Mesenchymal stem cell (in vitro differentiated cells and primary cell): ENCODE data around the gene ZNF804B.
A peak's percentile ranks its signal among the peaks of the same experiment; 100 is the strongest.

Experiments used
- DNase-seq: peaks from one replicate; pipeline ENCODE4 v3.0.0-alpha.2; 2013
- H2AFZ ChIP-seq: one replicate; pipeline ENCODE4 v1.6.1; 2013; ENCODE audit warnings: low read depth, mild to moderate bottlenecking, control low read depth, inconsistent platforms, low read length, moderate library complexity
- H2AK5ac ChIP-seq: 2 replicates; pipeline ENCODE4 v1.6.1; 2013; ENCODE audit warnings: low read length, moderate library complexity, mild to moderate bottlenecking, inconsistent platforms; ENCODE audit not compliant: severe bottlenecking
- H2BK120ac ChIP-seq: one replicate; pipeline ENCODE4 v1.6.1; 2013; ENCODE audit warnings: low read depth, mild to moderate bottlenecking, inconsistent platforms, low read length, moderate library complexity
- H2BK12ac ChIP-seq, 2 experiments: one replicate each; pipeline ENCODE4 v1.6.1; 2013; ENCODE audit warnings: inconsistent platforms in 2 of 2, low read length in 2 of 2, mild to moderate bottlenecking in 2 of 2, moderate library complexity in 2 of 2, control low read depth in 1 of 2
- H2BK15ac ChIP-seq: one replicate; pipeline ENCODE4 v1.6.1; 2013; ENCODE audit warnings: mild to moderate bottlenecking, low read depth, inconsistent platforms; ENCODE audit not compliant: poor library complexity, severe bottlenecking
- H2BK5ac ChIP-seq: 2 replicates; pipeline ENCODE4 v1.6.1; 2013; ENCODE audit warnings: low read depth, mild to moderate bottlenecking, low read length, control low read depth, inconsistent platforms; ENCODE audit not compliant: poor library complexity, severe bottlenecking
- H3K14ac ChIP-seq, 2 experiments: one replicate each; pipeline ENCODE4 v1.6.1; 2013; ENCODE audit warnings: inconsistent platforms in 2 of 2, low read length in 2 of 2, control low read depth in 1 of 2, mild to moderate bottlenecking in 1 of 2, moderate library complexity in 1 of 2
- H3K18ac ChIP-seq, 2 experiments: one replicate each; pipeline ENCODE4 v1.6.1; 2013; ENCODE audit warnings: inconsistent platforms in 2 of 2, low read length in 2 of 2, control low read depth in 1 of 2, low read depth in 1 of 2, mild to moderate bottlenecking in 1 of 2
- H3K23ac ChIP-seq, 2 experiments: one replicate each; pipeline ENCODE4 v1.6.1; 2013; ENCODE audit warnings: inconsistent platforms in 2 of 2, low read length in 2 of 2, mild to moderate bottlenecking in 2 of 2, moderate library complexity in 2 of 2, control low read depth in 1 of 2
- H3K27ac ChIP-seq: 2 replicates; pipeline ENCODE4 v1.5.1; 2013; ENCODE audit warnings: mild to moderate bottlenecking, moderate library complexity, low read length, control low read depth, inconsistent platforms; ENCODE audit not compliant: poor library complexity, severe bottlenecking
- H3K27me3 ChIP-seq, 2 experiments: 2 replicates each; pipeline versions ENCODE4 v1.6.1 to v1.7.0; 2013; ENCODE audit warnings: low read length in 2 of 2, mild to moderate bottlenecking in 2 of 2, moderate library complexity in 2 of 2, control low read depth in 1 of 2, inconsistent platforms in 1 of 2; ENCODE audit not compliant: control insufficient read depth in 1 of 2, insufficient read depth in 1 of 2
- H3K36me3 ChIP-seq, 2 experiments: 2 replicates each; pipeline versions ENCODE4 v1.6.1 to v1.7.0; 2013; ENCODE audit warnings: low read length in 2 of 2, control low read depth in 1 of 2, inconsistent platforms in 1 of 2, low read depth in 1 of 2, mild to moderate bottlenecking in 1 of 2; ENCODE audit not compliant: insufficient read depth in 2 of 2, control insufficient read depth in 1 of 2
- H3K4ac ChIP-seq, 2 experiments: one replicate each; pipeline ENCODE4 v1.6.1; 2013; ENCODE audit warnings: inconsistent platforms in 2 of 2, low read length in 2 of 2, mild to moderate bottlenecking in 2 of 2, moderate library complexity in 2 of 2, control low read depth in 1 of 2, low read depth in 1 of 2
- H3K4me1 ChIP-seq: 2 replicates; pipeline ENCODE4 v1.6.1; 2013; ENCODE audit warnings: low read depth, low read length, control low read depth; ENCODE audit not compliant: control insufficient read depth, insufficient read depth
- H3K4me2 ChIP-seq: 2 replicates; pipeline ENCODE4 v1.6.1; 2013; ENCODE audit warnings: low read length, mild to moderate bottlenecking, inconsistent platforms; ENCODE audit not compliant: poor library complexity, severe bottlenecking
- H3K4me3 ChIP-seq, 2 experiments: 2 replicates each; pipeline versions ENCODE4 v1.5.1 to v1.7.0; 2013; ENCODE audit warnings: low read length in 2 of 2, mild to moderate bottlenecking in 2 of 2, control low read depth in 1 of 2, low read depth in 1 of 2; ENCODE audit not compliant: insufficient read depth in 1 of 2
- H3K79me1 ChIP-seq: replicated peaks from 2 replicates; pipeline ENCODE4 v1.6.1; 2013; ENCODE audit warnings: mild to moderate bottlenecking, control low read depth, low read length, inconsistent platforms; ENCODE audit not compliant: poor library complexity, severe bottlenecking
- H3K9ac ChIP-seq: 2 replicates; pipeline ENCODE4 v1.7.0; 2013; ENCODE audit warnings: mild to moderate bottlenecking, low read length, moderate library complexity
- H3K9me3 ChIP-seq: 2 replicates; pipeline ENCODE4 v1.7.0; 2013; ENCODE audit warnings: mild to moderate bottlenecking, low read length; ENCODE audit not compliant: control insufficient read depth
- H4K8ac ChIP-seq: one replicate; pipeline ENCODE4 v1.6.1; 2013; ENCODE audit warnings: inconsistent platforms, mild to moderate bottlenecking, low read length, moderate library complexity
- H4K91ac ChIP-seq: one replicate; pipeline ENCODE4 v1.6.1; 2013; ENCODE audit warnings: mild to moderate bottlenecking, low read length, inconsistent platforms
- WGBS: methylation state at CpG from one replicate; pipeline ENCODE4 v1.1.7; 2013; ENCODE audit warnings: mixed read lengths; 5-methylcytosine and 5-hydroxymethylcytosine counted together

Gene ZNF804B

GRCh38 chr7:88795553-88795952 is 36.1 kb downstream of the ZNF804B start, which contains the start of gene TEX47:
Gene TEX47, minus strand, starts transcription at chr7:88795737. Its CDS starts 795 bp downstream, at chr7:88794942.
- no peak within 1 kb of the TSS for H2BK5ac ChIP-seq
- no peaks in the 10 kb centered on the region for H3K79me1 ChIP-seq
- no peak within 1 kb of the TSS for H3K27ac ChIP-seq
- WGBS, result 76% methylated on average over 7 of the region's 7 CpGs
- no peaks in the 10 kb centered on the region for H3K9me3 ChIP-seq
- DNase-seq, result no peak
- no peak within 1 kb of the TSS for H3K14ac ChIP-seq
- H2AK5ac ChIP-seq, result no peak within 1 kb of the TSS
- H3K23ac ChIP-seq, result no peak within 1 kb of the TSS
- H3K4me2 ChIP-seq, result no peak within 1 kb of the TSS
- H4K91ac ChIP-seq, result no peak within 1 kb of the TSS
- H2BK12ac ChIP-seq, result no peak within 1 kb of the TSS
- H3K36me3 ChIP-seq, result no peaks in the 10 kb centered on the region
- no peak within 1 kb of the TSS for H3K4ac ChIP-seq
- no peak within 1 kb of the TSS for H2BK120ac ChIP-seq
- no peak within 1 kb of the TSS for H4K8ac ChIP-seq
- H3K4me1 ChIP-seq, result no peaks in the 10 kb centered on the region
- no peak within 1 kb of the TSS for H2AFZ ChIP-seq
- no peak within 1 kb of the TSS for H3K9ac ChIP-seq
- H3K27me3 ChIP-seq, result no peaks in the 10 kb centered on the region
- no peak within 1 kb of the TSS for H3K4me3 ChIP-seq
- no peak within 1 kb of the TSS for H3K18ac ChIP-seq
- H2BK15ac ChIP-seq, result no peak within 1 kb of the TSS

- Histone ChIP-seq H3K27ac (no peak overlapping the region), H3K4me2 (no peak overlapping the region), H3K79me1 (no peaks in the 10 kb centered on the region), H3K4me1 (no peaks in the 10 kb centered on the region), H2BK15ac (no peak overlapping the region), H3K23ac (no peak overlapping the region), H3K9ac (no peak overlapping the region), H2AK5ac (no peak overlapping the region), H2BK5ac (no peak overlapping the region), H3K18ac (no peak overlapping the region), H3K36me3 (no peaks in the 10 kb centered on the region), H2BK120ac (no peak overlapping the region), H3K4me3 (no peak overlapping the region), H2AFZ (no peak overlapping the region), H3K27me3 (no peaks in the 10 kb centered on the region), H4K91ac (no peak overlapping the region), H3K9me3 (no peaks in the 10 kb centered on the region), H4K8ac (no peak overlapping the region), H3K14ac (no peak overlapping the region), H2BK12ac (no peak overlapping the region), H3K4ac (no peak overlapping the region)
- DNase-seq, result no peak
- WGBS, result 50% methylated on average over 2 of the region's 3 CpGs
Measured at GRCh38 chr7:88801046-88801445, 41.5 kb downstream of the ZNF804B start.

- Histone ChIP-seq H3K27me3 (no peaks in the 10 kb centered on the region), H3K18ac (no peak overlapping the region), H2AFZ (no peak overlapping the region), H3K27ac (peak overlapping the region; percentile 74), H2BK120ac (no peak overlapping the region), H3K36me3 (no peaks in the 10 kb centered on the region), H2BK12ac (no peak overlapping the region), H3K4me1 (no peaks in the 10 kb centered on the region), H3K4me2 (peak overlapping the region; percentile 11), H2BK15ac (no peak overlapping the region), H3K79me1 (no peaks in the 10 kb centered on the region), H3K9ac (no peak overlapping the region), H3K14ac (no peak overlapping the region), H2BK5ac (no peak overlapping the region), H3K4ac (no peak overlapping the region), H3K23ac (no peak overlapping the region), H2AK5ac (no peak overlapping the region), H3K4me3 (no peak overlapping the region), H4K8ac (no peak overlapping the region), H3K9me3 (no peaks in the 10 kb centered on the region), H4K91ac (no peak overlapping the region)
- WGBS, result no CpG with 5 or more reads among the region's 2 CpGs
- DNase-seq, result no peak
Measured at GRCh38 chr7:88806280-88807037, 47.0 kb downstream of the ZNF804B start.

GRCh38 chr7:88818552-88818951 is 59.1 kb downstream of the ZNF804B start:
- H3K9me3 ChIP-seq, result no peaks in the 10 kb centered on the region
- no peak overlapping the region for H3K9ac ChIP-seq
- H2AFZ ChIP-seq, result no peak overlapping the region
- no peaks in the 10 kb centered on the region for H3K27me3 ChIP-seq
- H3K4me1 ChIP-seq, result no peaks in the 10 kb centered on the region
- H4K8ac ChIP-seq, result no peak overlapping the region
- no peaks in the 10 kb centered on the region for H3K36me3 ChIP-seq
- no peak overlapping the region for H2BK15ac ChIP-seq
- H3K23ac ChIP-seq, result no peak overlapping the region
- H4K91ac ChIP-seq, result no peak overlapping the region
- H3K4me3 ChIP-seq, result no peak overlapping the region
- no peak overlapping the region for H3K27ac ChIP-seq
- no peak for DNase-seq
- no peak overlapping the region for H3K4me2 ChIP-seq
- no peak overlapping the region for H3K18ac ChIP-seq
- no peak overlapping the region for H2BK5ac ChIP-seq
- no peak overlapping the region for H3K14ac ChIP-seq
- H2BK120ac ChIP-seq, result no peak overlapping the region
- no peak overlapping the region for H2BK12ac ChIP-seq
- H3K4ac ChIP-seq, result no peak overlapping the region
- H2AK5ac ChIP-seq, result no peak overlapping the region
- H3K79me1 ChIP-seq, result no peaks in the 10 kb centered on the region
